GM18511 (cell line): ENCODE data around the gene SLC6A7.
A peak's percentile ranks its signal among the peaks of the same experiment; 100 is the strongest.

ENCODE experiments used
- ATAC-seq: cut with Tn5 transposase; IDR thresholded peaks from one replicate; pipeline ENCODE4 v1.9.1; 2021; ENCODE audit warnings: mild to moderate bottlenecking, moderate library complexity; ENCODE audit not compliant: unreplicated experiment

Gene SLC6A7

GRCh38 chr5:150189728-150190502 lies at the start of gene SLC6A7:
Gene SLC6A7, plus strand, starts transcription at chr5:150190062. Its CDS starts 266 bp downstream, at chr5:150190328.
- no peak for ATAC-seq

- ATAC-seq = no peak
Observed at GRCh38 chr5:150140830-150141229, 49.0 kb upstream of the SLC6A7 start.

GRCh38 chr5:150141544-150142184 lies 48.2 kb upstream of the SLC6A7 start:
- no peak for ATAC-seq

GRCh38 chr5:150142185-150142958 lies 47.5 kb upstream of the SLC6A7 start:
- no peak for ATAC-seq

GRCh38 chr5:150142959-150143349 lies 46.9 kb upstream of the SLC6A7 start:
- ATAC-seq = no peak

- no peak for ATAC-seq
Observed at GRCh38 chr5:150143350-150144245, 46.3 kb upstream of the SLC6A7 start.

GRCh38 chr5:150144246-150144801 lies 45.5 kb upstream of the SLC6A7 start:
- ATAC-seq = no peak

- no peak for ATAC-seq
Observed at GRCh38 chr5:150144879-150145278, 45.0 kb upstream of the SLC6A7 start.

- no peak for ATAC-seq
Observed at GRCh38 chr5:150146235-150146634, 43.6 kb upstream of the SLC6A7 start.

GRCh38 chr5:150146862-150147601 lies 42.8 kb upstream of the SLC6A7 start:
- no peak for ATAC-seq

- ATAC-seq = no peak
Observed at GRCh38 chr5:150147670-150148069, 42.2 kb upstream of the SLC6A7 start.

GRCh38 chr5:150148117-150148927 lies 41.5 kb upstream of the SLC6A7 start:
- ATAC-seq = no peak

GRCh38 chr5:150149618-150150017 lies 40.2 kb upstream of the SLC6A7 start:
- ATAC-seq = no peak

GRCh38 chr5:150152636-150153462 lies 37.0 kb upstream of the SLC6A7 start:
- no peak for ATAC-seq

- no peak for ATAC-seq
Observed at GRCh38 chr5:150153483-150153882, 36.4 kb upstream of the SLC6A7 start.

- ATAC-seq = peak; percentile 53
Observed at GRCh38 chr5:150153957-150154617, 35.8 kb upstream of the SLC6A7 start.

- no peak for ATAC-seq
Observed at GRCh38 chr5:150154618-150155128, 35.2 kb upstream of the SLC6A7 start.
